ENCODE data around the gene LRMDA.

Gene LRMDA

DNA sequence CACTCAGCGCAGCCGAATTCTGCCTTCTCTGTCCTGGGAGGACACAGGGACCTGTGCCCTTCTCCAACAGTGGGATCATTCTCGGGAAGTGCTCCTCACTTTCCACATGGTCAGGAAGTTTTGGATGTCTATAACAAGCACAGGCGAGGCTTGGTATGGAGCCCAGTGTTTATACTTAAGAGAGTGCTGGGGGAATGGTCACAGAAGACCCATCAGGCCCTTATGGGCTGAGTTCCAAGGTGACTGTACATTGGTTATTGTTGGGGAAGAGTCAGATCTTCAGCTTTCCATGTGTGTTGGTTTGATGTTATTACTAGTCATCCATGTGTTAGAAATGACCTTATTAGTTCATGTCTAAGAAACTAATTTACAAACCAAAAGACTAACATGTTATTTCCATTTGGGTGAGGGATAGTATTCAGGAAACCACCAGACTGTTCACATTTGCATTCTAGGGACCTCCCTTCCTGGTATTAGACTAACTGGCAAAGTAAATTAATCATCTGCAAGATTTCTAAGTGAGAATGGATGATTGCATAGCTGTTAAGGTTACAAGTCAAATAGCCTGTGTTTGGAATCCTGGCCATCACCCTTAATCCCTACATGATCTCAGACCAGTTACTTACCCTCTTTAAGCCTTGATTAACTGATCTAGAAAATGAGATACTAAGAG, 834.2 kb downstream of the LRMDA start:
- no peak for DNase-seq
- H3K36me3 ChIP-seq = no peaks in the 10 kb centered on the region
- no peak overlapping the region for H3K4me3 ChIP-seq (ENCODE audit: low read depth, low read length)
- TF ChIP-seq CTCF (IDR thresholded peaks at IDR 0.05; ENCODE audit: low read depth, low read length) = no peak
- no peak overlapping the region for H3K27ac ChIP-seq
- no peaks in the 10 kb centered on the region for H3K9me3 ChIP-seq (ENCODE audit: severe bottlenecking)
- H3K27me3 ChIP-seq (ENCODE audit: insufficient read depth, low read depth, severe bottlenecking) = no peaks in the 10 kb centered on the region

DNA sequence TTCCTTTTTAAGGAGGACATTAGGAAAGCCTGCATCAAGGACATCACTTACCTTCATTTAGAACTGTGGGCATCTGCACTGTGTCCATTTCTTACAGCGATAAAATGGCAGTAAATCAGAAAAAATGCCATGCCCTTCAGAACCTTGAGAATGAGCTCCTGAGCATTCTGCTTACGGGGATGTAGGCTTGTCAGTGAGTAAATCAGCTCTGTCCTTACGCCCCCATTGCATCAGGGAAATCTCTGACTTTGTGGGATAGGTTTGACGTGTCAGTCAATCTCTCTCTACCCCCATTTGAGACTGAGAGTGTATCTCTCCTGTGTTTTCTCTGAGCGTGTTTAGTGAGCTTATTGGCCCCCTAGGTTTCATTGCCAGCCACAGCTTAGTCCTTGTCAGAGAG, 837.1 kb downstream of the LRMDA start:
- no peak for DNase-seq
- Histone ChIP-seq H3K27ac (no peak overlapping the region), H3K36me3 (no peaks in the 10 kb centered on the region)

GRCh38 chr10:76268954-76269353, 837.5 kb downstream of the LRMDA start:
- no peak for DNase-seq
- Histone ChIP-seq H3K9me3 (ENCODE audit: severe bottlenecking) (no peaks in the 10 kb centered on the region), H3K36me3 (no peaks in the 10 kb centered on the region), H3K27ac (no peak overlapping the region), H3K27me3 (ENCODE audit: insufficient read depth, low read depth, severe bottlenecking) (no peaks in the 10 kb centered on the region), H3K4me3 (ENCODE audit: low read depth, low read length) (no peak overlapping the region)
- TF ChIP-seq CTCF (IDR thresholded peaks at IDR 0.05; ENCODE audit: low read depth, low read length) = no peak

More for the DNA sequence above, 837.1 kb downstream of the LRMDA start:
- H3K4me3 ChIP-seq (ENCODE audit: low read depth, low read length) = no peak overlapping the region
- H3K27me3 ChIP-seq (ENCODE audit: insufficient read depth, low read depth, severe bottlenecking) = no peaks in the 10 kb centered on the region
- TF ChIP-seq CTCF (IDR thresholded peaks at IDR 0.05; ENCODE audit: low read depth, low read length) = no peak
- no peaks in the 10 kb centered on the region for H3K9me3 ChIP-seq (ENCODE audit: severe bottlenecking)

DNA sequence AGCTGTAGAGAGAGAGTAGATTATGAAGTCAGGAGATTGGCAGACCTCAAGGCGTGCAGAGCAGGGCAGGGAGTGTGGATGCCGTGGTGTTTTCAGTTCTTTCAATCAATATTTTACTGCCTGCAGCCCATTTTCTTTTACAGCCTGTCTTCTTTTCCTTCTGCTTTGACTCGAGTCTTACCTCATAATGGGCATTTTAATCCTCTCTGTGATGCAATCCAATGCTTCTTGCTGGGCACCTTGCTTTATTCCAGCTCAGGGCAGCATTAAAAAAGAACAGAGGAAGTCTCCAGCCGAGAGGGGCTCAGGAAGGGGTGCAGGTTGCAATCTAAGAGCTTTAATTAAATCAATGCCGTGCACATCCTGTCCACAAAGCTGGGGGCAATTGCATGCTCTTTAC, 839.0 kb downstream of the LRMDA start:
- no peak for TF ChIP-seq CTCF (IDR thresholded peaks at IDR 0.05; ENCODE audit: low read depth, low read length)
- Histone ChIP-seq H3K27me3 (ENCODE audit: insufficient read depth, low read depth, severe bottlenecking) (no peaks in the 10 kb centered on the region), H3K4me3 (ENCODE audit: low read depth, low read length) (no peak overlapping the region), H3K9me3 (ENCODE audit: severe bottlenecking) (no peaks in the 10 kb centered on the region), H3K27ac (no peak overlapping the region), H3K36me3 (no peaks in the 10 kb centered on the region)
- no peak for DNase-seq

DNA sequence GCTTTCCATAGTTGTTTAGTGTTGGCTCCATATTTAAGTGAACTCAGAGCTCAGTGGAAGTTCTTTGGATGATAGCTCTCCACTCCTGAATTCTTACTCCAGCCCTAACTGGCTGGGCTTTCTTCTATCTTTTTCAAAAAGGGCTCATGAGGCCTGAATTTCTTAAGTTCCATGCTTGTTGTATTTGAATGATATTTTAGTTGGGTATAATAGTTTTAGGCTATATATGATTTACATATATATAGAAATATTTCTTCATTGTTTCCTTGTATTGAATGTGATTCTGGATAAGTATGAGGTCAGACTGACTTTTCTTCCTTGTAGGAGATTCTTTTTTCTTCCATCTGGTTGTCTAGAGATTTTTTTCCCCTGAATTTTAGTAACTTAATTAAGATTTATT, 843.5 kb downstream of the LRMDA start:
- Histone ChIP-seq H3K27ac (no peak overlapping the region), H3K9me3 (ENCODE audit: severe bottlenecking) (no peaks in the 10 kb centered on the region), H3K4me3 (ENCODE audit: low read depth, low read length) (no peak overlapping the region), H3K27me3 (ENCODE audit: insufficient read depth, low read depth, severe bottlenecking) (no peaks in the 10 kb centered on the region), H3K36me3 (no peaks in the 10 kb centered on the region)
- no peak for TF ChIP-seq CTCF (IDR thresholded peaks at IDR 0.05; ENCODE audit: low read depth, low read length)
- no peak for DNase-seq

Data from WERI-Rb-1 (cell line).